Left lobe of liver (tissue), 2 donors: ENCODE data around the gene DSTYK. TPM values are rescaled to one million over a fixed set of nuclear protein-coding genes. Genes with fewer than 3 reads are reported as not detected.
"Not testable (repeated sequence)": the region's sequence is repeated elsewhere in the genome, so short reads cannot be mapped to it uniquely, and the experiment has no call there.

Experiments
- ATAC-seq: fragments of 200-7000 bp; cut with Tn5 transposase; one replicate; pipeline ENCODE4 v1.9.1; 2020; ENCODE audit warnings: mild to moderate bottlenecking, moderate library complexity
- DNase-seq: peaks from one replicate; pipeline ENCODE4 v3.0.0-alpha.2; 2020; ENCODE audit warnings: low spot score
- total RNA-seq: library from RNA; stranded (reverse); gene quantifications from one replicate; pipeline ENCODE4 v1.2.1, GENCODE V29; 2021
- donor health status: DM: no; HTN: no; CAD: no; lungs with moderate emphysema.
- donor health status: DM: no; HTN: yes; CAD: no.

DSTYK gene
- total RNA-seq, 1 donor from 2014 or later, result 2.5 TPM

- no peak for DNase-seq
- ATAC-seq, result no peak
Observed at GRCh38 chr1:205183676-205184335, 27.7 kb downstream of the DSTYK start.

- DNase-seq, result no peak
Observed at GRCh38 chr1:205182930-205183329, 28.6 kb downstream of the DSTYK start.

DNA sequence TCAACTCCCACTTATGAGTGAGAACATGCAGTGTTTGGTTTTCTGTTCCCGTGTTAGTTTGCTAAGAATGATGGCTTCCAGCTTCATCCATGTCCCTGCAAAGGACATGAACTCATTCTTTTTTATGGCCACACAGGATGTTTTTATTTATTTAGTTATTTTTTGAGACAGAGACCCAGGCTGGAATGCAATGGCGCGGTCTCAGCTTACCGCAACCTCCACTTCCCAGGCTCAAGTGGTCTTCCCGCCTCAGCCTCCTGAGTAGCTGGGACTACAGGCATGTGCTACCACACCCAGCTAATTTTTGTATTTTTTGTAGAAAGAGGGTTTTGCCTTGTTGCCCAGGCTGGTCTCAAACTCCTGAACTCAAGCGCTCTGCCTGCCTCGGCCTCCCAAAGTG, 31.2 kb downstream of the DSTYK start:
- not testable (repeated sequence) for ATAC-seq, DNase-seq

More at GRCh38 chr1:205182930-205183329, 28.6 kb downstream of the DSTYK start:
- no peak for ATAC-seq

GRCh38 chr1:205179842-205180241, 31.7 kb downstream of the DSTYK start:
- DNase-seq (no peak), ATAC-seq (no peak)

DNA sequence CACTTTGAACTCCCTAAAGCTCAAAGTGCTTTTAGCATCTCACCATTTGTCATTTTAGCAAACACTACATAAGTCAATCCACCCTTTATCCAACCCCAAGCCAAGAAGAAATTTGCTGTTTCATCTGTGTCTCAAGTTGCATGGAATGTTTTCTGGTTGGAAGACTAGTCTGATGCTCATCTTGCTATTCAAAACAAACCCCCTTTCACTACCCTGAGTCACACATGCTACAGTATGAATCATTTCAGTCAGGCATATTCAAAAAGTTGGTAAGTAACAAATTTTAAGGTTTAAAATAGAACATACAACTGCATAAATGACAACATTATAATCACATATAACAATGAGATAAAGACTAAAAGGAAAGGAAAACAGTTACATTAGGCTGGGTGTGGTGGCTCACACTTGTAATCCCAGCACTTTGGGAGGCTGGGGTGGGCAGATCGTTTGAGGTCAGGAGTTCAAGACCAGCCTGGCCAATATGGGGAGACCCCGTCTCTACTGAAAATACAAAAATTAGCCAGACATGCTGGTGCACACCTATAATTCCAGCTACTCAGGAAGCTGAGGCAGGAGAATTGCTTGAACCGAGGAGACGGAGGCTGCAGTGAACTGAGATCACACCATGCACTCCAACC, 38.7 kb downstream of the DSTYK start:
- no peak for DNase-seq
- ATAC-seq, result no peak

GRCh38 chr1:205171369-205171768, 40.1 kb downstream of the DSTYK start:
- ATAC-seq (no peak), DNase-seq (no peak)

GRCh38 chr1:205170532-205171269, 40.8 kb downstream of the DSTYK start:
- ATAC-seq, result no peak

DNA sequence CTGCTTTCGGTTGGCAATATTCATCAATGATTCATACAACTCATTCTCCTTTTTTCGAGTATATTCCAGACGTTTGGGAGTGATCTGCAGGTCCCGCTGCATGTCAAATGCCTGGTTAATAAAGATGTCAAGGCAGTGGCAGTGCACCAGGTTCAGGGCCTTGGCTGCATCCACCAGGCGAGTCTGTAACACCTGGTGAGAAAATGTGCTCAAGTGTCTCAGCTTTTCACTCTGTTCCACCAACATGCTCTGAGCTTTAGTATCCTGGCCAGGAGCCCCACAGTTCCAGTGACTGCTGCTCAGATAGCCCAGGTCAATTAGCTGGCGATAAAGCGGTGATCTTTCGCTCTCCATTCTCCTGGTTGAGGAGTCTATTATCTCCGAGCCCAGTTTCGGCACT, 42.3 kb downstream of the DSTYK start:
- DNase-seq (no peak), ATAC-seq (no peak)

More at GRCh38 chr1:205170532-205171269, 40.8 kb downstream of the DSTYK start:
- no peak for DNase-seq

- DNase-seq (no peak), ATAC-seq (no peak)
Observed at GRCh38 chr1:205168291-205168690, 43.2 kb downstream of the DSTYK start.

- ATAC-seq, result no peak
- no peak for DNase-seq
Observed at GRCh38 chr1:205162301-205162700, 49.2 kb downstream of the DSTYK start.

DNA sequence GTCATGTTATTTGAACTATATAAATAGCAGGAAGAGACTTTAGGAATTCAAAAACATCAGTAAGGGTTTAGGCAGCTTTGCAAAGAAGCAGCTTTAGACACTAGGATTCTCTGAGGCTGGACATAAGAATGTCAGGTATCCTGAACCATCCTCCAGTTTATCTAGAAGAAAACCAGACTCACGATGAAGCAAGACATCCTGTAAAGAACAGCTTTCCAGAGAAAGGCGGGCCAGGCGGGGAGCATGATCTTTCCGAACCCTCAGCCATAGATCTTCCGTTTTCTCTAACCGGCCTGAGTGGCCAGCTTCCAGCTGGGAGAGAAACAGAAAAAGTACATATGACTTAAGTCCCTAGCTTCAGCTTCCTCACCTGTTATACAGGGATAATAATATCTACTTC, 50.4 kb downstream of the DSTYK start:
- no peak for DNase-seq
- no peak for ATAC-seq

DNA sequence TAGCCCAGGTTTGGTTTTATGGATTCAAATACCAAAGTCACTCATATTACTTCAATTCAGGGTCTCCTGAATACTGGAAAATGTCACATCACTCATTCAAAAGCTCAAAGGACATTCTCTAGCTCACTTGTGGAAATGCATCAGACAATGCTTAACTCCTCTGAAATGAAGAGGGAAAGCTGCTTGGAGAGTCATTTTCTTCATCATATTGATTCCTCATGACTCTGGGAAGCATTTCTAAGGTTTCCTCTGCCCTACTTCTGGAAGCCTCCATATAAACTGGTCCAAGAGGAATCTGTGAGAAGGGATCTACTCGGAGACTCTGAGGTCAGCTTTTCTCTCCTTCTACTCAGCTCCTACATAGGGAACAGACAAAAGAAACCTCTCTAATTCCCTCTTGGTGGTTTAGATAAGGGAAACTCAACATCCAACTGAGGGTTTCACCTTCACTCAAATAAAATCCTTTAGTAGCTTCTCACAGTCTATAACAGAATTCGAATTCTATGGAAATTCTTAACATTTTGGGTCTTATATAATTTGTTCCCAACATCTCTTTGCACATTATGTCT, 53.4 kb downstream of the DSTYK start:
- DNase-seq (no peak), ATAC-seq (no peak)

GRCh38 chr1:205155665-205156377, 55.7 kb downstream of the DSTYK start:
- DNase-seq, ATAC-seq: not testable (repeated sequence)

- ATAC-seq, result no peak
- no peak for DNase-seq
Observed at GRCh38 chr1:205152505-205152904, 59.0 kb downstream of the DSTYK start.

DNA sequence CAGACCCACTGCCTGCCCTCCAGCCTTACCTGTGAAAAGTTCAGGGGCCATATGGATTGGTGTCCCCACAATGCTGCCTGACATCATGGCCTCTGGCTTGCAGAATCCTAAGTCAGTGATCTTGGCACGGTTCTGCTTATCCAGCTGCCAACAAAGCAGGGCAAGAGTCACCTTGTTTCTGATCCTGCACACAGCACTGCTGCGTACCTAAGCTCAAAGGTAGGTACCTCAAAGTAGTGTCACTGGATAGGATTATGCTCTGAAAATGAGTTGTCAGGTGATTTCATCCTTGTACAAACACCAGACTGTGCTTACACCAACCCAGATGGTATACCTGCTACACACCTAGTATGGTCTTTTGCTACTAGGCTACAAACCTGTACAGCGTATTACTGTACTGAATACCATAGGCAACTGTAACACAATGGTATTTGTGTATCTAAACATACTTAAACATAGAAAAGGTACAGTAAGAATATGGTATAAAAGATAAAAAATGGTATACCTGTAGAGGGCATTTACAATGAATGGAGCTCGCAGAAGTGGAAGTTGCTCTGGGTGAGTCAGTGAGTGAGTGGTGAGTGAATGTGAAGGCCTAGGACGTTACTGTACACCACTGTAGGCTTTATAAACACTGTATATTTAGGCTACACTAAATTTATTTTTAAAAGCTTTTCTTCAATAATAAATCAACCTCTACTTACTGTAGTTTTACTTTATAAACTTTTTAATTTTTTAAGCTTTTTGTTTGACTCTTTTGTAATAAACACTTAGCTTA, 60.7 kb downstream of the DSTYK start:
- DNase-seq (peak; percentile 78), ATAC-seq (peak; percentile 99)

- DNase-seq (no peak), ATAC-seq (no peak)
Observed at GRCh38 chr1:205147191-205147835, 64.2 kb downstream of the DSTYK start.

DNA sequence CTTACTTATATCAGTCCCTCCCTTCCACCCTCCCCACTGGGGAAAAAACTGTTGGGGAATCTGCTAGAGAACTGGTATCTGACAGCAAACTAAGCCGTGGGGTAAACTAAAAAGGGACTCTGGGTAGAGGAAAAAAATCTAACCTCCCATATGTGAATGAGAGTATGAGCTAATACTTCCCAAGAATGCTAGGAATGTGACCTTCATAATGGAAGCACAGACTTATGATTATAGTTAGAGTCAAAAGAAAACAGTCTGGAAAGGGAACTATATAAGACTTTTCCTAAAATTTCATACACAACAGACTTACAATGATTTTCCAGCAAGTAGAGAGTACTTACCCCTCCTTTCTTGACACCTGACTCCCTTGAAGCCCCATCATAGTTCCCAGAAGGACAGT, 66.8 kb downstream of the DSTYK start:
- ATAC-seq, result no peak
- DNase-seq, result no peak

DNA sequence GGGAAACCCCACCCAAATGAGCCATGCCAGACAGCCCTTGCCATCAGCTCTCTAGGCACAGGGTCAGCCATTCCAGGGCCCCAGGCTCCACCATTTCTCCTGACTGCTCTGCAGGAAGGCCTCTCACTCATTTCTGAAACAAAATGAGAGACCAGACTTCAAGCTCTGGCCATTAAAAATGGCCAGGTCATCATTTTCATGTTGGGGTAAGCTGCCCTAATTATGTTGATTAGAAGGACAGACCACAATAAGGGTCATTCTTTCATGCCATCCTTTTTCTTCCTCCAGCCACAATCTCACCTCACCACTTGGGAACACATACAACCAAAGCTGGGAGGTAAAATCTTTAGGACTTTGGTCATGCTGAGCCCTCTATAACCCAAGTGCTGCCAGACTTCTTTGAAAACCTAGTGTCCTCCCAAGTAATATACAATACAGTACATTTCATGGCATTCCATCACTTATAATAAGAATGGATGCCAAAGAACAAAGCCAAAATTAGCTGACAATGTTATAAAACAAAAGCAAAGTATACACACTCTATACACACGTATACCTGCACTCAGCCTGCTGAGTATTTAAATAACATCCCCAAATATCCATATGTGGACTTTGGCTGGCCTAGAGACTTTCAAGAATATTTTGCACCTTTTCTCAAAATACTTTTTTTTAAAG, 67.3 kb downstream of the DSTYK start:
- no peak for DNase-seq
- no peak for ATAC-seq

GRCh38 chr1:205142102-205142469, 69.4 kb downstream of the DSTYK start:
- ATAC-seq, result peak; percentile 32
- DNase-seq, result no peak
